Daoy (cell line): ENCODE data around the gene ZNF281. TPM values are rescaled to one million over a fixed set of nuclear protein-coding genes. Genes with fewer than 3 reads are reported as not detected.
"Not testable (repeated sequence)": the region's sequence is repeated elsewhere in the genome, so short reads cannot be mapped to it uniquely, and the experiment has no call there.

Experiments used
- DNase-seq: peaks from one replicate; pipeline ENCODE4 v3.0.0-alpha.2; 2015; ENCODE audit warnings: low read depth
- total RNA-seq: library from RNA; depleted of rRNA; stranded (reverse); fragments of >200 nt; shearing (Covaris generic); gene quantifications from 2 replicates; pipeline ENCODE4 v1.2.3, GENCODE V29; 2014; rRNA removed

Gene ZNF281
- total RNA-seq, 1 experiment from 2014 or later = 14.3 TPM

- no peak for DNase-seq
Observed at GRCh38 chr1:200364091-200364759, 45.6 kb downstream of the ZNF281 start.

GRCh38 chr1:200363264-200363933 lies 46.4 kb downstream of the ZNF281 start:
- DNase-seq = no peak

- no peak for DNase-seq
Observed at GRCh38 chr1:200362421-200362820, 47.4 kb downstream of the ZNF281 start.

- DNase-seq = no peak
Observed at GRCh38 chr1:200359610-200360163, 50.1 kb downstream of the ZNF281 start.

- DNase-seq = not testable (repeated sequence)
Observed at GRCh38 chr1:200357925-200358324, 51.9 kb downstream of the ZNF281 start.

GRCh38 chr1:200355801-200356200 lies 54.0 kb downstream of the ZNF281 start:
- no peak for DNase-seq

Other genes starting within 250 kb of the ZNF281 start
- 22.1 and 26.2 TPM in 2 replicates for gene KIF14, start 210.7 kb upstream of the ZNF281 start, total RNA-seq